Large intestine (tissue), 3 donors: Measurements from ENCODE around the gene GNGT2. TPM values are rescaled to one million over a fixed set of nuclear protein-coding genes. Genes with fewer than 3 reads are reported as not detected.

ENCODE experiments used
- DNase-seq, 2 donors: peaks; one replicate each; pipeline versions ENCODE4 v3.0.0 to v3.0.0-alpha.2; 2013
- H3K27ac ChIP-seq: one replicate; pipeline ENCODE4 v1.5.1; 2013; ENCODE audit warnings: low read length
- H3K27me3 ChIP-seq: 2 replicates; pipeline ENCODE4 v1.6.1; 2013; ENCODE audit warnings: low read length; ENCODE audit not compliant: control insufficient read depth, insufficient read depth
- H3K36me3 ChIP-seq: 2 replicates; pipeline ENCODE4 v1.6.1; 2013; ENCODE audit warnings: low read length; ENCODE audit not compliant: control insufficient read depth, insufficient read depth
- H3K4me1 ChIP-seq: one replicate; pipeline ENCODE4 v1.6.1; 2013; ENCODE audit warnings: low read length; ENCODE audit not compliant: control insufficient read depth, insufficient read depth
- H3K4me3 ChIP-seq: one replicate; pipeline ENCODE4 v1.5.1; 2013; ENCODE audit warnings: low read length
- H3K9me3 ChIP-seq: one replicate; pipeline ENCODE4 v1.6.1; 2013; ENCODE audit warnings: mild to moderate bottlenecking, low read depth, low read length, moderate library complexity; ENCODE audit not compliant: control insufficient read depth
- WGBS: methylation state at CpG from one replicate; pipeline ENCODE4 v1.1.5; 2013; ENCODE audit warnings: low lambda C conversion rate; ENCODE audit not compliant: insufficient coverage; 5-methylcytosine and 5-hydroxymethylcytosine counted together
- polyA plus RNA-seq: library from polyadenylated mRNA; unstranded; fragments of 120-200 nt; gene quantifications from one replicate; pipeline ENCODE4 v1.2.1, GENCODE V29; 2013

GNGT2 gene
- polyA plus RNA-seq, 1 donor = 4.2 TPM

- Histone ChIP-seq H3K4me3 (peak overlapping the region; percentile 59), H3K36me3 (no peaks in the 10 kb centered on the region), H3K9me3 (peaks cover 6% of the 10 kb centered on the region), H3K4me1 (peaks cover 9% of the 10 kb centered on the region), H3K27ac (no peak overlapping the region), H3K27me3 (peaks cover 64% of the 10 kb centered on the region)
- DNase-seq = no peak
- no CpG with 5 or more reads among the region's 36 CpGs for WGBS
Observed at GRCh38 chr17:49229805-49230600, 19.6 kb upstream of the GNGT2 start.

GRCh38 chr17:49229076-49229804 is 18.9 kb upstream of the GNGT2 start:
- H3K4me3 ChIP-seq = no peak overlapping the region
- peaks cover 71% of the 10 kb centered on the region for H3K27me3 ChIP-seq
- H3K4me1 ChIP-seq = peaks cover 14% of the 10 kb centered on the region
- no peaks in the 10 kb centered on the region for H3K36me3 ChIP-seq
- WGBS = no CpG with 5 or more reads among the region's 6 CpGs
- peaks cover 13% of the 10 kb centered on the region for H3K9me3 ChIP-seq
- no peak overlapping the region for H3K27ac ChIP-seq
- no peak for DNase-seq

- WGBS = no CpG with 5 or more reads among the region's 5 CpGs
- peaks cover 21% of the 10 kb centered on the region for H3K4me1 ChIP-seq
- peaks cover 87% of the 10 kb centered on the region for H3K27me3 ChIP-seq
- H3K4me3 ChIP-seq = no peak overlapping the region
- no peak overlapping the region for H3K27ac ChIP-seq
- H3K9me3 ChIP-seq = peaks cover 16% of the 10 kb centered on the region
- DNase-seq = peak in 1 of 2 donors; percentile 44
- H3K36me3 ChIP-seq = no peaks in the 10 kb centered on the region
Observed at GRCh38 chr17:49227436-49228261, 17.3 kb upstream of the GNGT2 start.

GRCh38 chr17:49226771-49227435 is 16.5 kb upstream of the GNGT2 start:
- Histone ChIP-seq H3K9me3 (peaks cover 16% of the 10 kb centered on the region), H3K4me1 (peaks cover 21% of the 10 kb centered on the region)

GRCh38 chr17:49225554-49226236 is 15.3 kb upstream of the GNGT2 start:
- peaks cover 16% of the 10 kb centered on the region for H3K9me3 ChIP-seq
- no peaks in the 10 kb centered on the region for H3K36me3 ChIP-seq
- no peak overlapping the region for H3K27ac ChIP-seq
- no peak for DNase-seq
- H3K27me3 ChIP-seq = peaks cover 83% of the 10 kb centered on the region
- peaks cover 17% of the 10 kb centered on the region for H3K4me1 ChIP-seq
- H3K4me3 ChIP-seq = no peak overlapping the region
- 80% methylated on average over 1 of the region's 8 CpGs for WGBS

More at GRCh38 chr17:49226771-49227435, 16.5 kb upstream of the GNGT2 start:
- no CpG with 5 or more reads among the region's 3 CpGs for WGBS
- Histone ChIP-seq H3K27me3 (peaks cover 94% of the 10 kb centered on the region), H3K27ac (no peak overlapping the region), H3K4me3 (no peak overlapping the region), H3K36me3 (no peaks in the 10 kb centered on the region)
- DNase-seq = no peak

GRCh38 chr17:49224997-49225337 is 14.6 kb upstream of the GNGT2 start:
- Histone ChIP-seq H3K4me3 (no peak overlapping the region), H3K27ac (no peak overlapping the region), H3K27me3 (peaks cover 77% of the 10 kb centered on the region), H3K9me3 (peaks cover 13% of the 10 kb centered on the region), H3K4me1 (peaks cover 12% of the 10 kb centered on the region), H3K36me3 (no peaks in the 10 kb centered on the region)
- DNase-seq = no peak
- WGBS = no CpG with 5 or more reads among the region's 11 CpGs

- no CpG with 5 or more reads among the region's 95 CpGs for WGBS
- peaks cover 12% of the 10 kb centered on the region for H3K4me1 ChIP-seq
- H3K4me3 ChIP-seq = peak overlapping the region; percentile 3
- no peaks in the 10 kb centered on the region for H3K36me3 ChIP-seq
- peaks cover 10% of the 10 kb centered on the region for H3K9me3 ChIP-seq
- H3K27ac ChIP-seq = no peak overlapping the region
- peaks cover 75% of the 10 kb centered on the region for H3K27me3 ChIP-seq
- peak in 1 of 2 donors; percentile 50 for DNase-seq
Observed at GRCh38 chr17:49224198-49224996, 14.0 kb upstream of the GNGT2 start.

- peaks cover 72% of the 10 kb centered on the region for H3K27me3 ChIP-seq
- peak overlapping the region; percentile 3 for H3K4me3 ChIP-seq
- WGBS = 0% methylated on average over 4 of the region's 31 CpGs
- peaks cover 12% of the 10 kb centered on the region for H3K4me1 ChIP-seq
- H3K36me3 ChIP-seq = no peaks in the 10 kb centered on the region
- no peak overlapping the region for H3K27ac ChIP-seq
- peak in 1 of 2 donors; percentile 30 for DNase-seq
- H3K9me3 ChIP-seq = peaks cover 10% of the 10 kb centered on the region
Observed at GRCh38 chr17:49223517-49224197, 13.3 kb upstream of the GNGT2 start.

GRCh38 chr17:49223168-49223516 is 12.8 kb upstream of the GNGT2 start:
- DNase-seq = no peak
- Histone ChIP-seq H3K36me3 (no peaks in the 10 kb centered on the region), H3K9me3 (peaks cover 10% of the 10 kb centered on the region), H3K4me1 (peaks cover 12% of the 10 kb centered on the region), H3K4me3 (no peak overlapping the region), H3K27ac (no peak overlapping the region), H3K27me3 (peaks cover 69% of the 10 kb centered on the region)
- WGBS = no CpG with 5 or more reads among the region's 9 CpGs
